ENCODE measurements around the gene AKT1. TPM values are rescaled to one million over a fixed set of nuclear protein-coding genes. Genes with fewer than 3 reads are reported as not detected.
A peak's percentile ranks its signal among the peaks of the same experiment; 100 is the strongest.

AKT1 gene
- polyA plus RNA-seq, 1 experiment, result 226 TPM

DNA sequence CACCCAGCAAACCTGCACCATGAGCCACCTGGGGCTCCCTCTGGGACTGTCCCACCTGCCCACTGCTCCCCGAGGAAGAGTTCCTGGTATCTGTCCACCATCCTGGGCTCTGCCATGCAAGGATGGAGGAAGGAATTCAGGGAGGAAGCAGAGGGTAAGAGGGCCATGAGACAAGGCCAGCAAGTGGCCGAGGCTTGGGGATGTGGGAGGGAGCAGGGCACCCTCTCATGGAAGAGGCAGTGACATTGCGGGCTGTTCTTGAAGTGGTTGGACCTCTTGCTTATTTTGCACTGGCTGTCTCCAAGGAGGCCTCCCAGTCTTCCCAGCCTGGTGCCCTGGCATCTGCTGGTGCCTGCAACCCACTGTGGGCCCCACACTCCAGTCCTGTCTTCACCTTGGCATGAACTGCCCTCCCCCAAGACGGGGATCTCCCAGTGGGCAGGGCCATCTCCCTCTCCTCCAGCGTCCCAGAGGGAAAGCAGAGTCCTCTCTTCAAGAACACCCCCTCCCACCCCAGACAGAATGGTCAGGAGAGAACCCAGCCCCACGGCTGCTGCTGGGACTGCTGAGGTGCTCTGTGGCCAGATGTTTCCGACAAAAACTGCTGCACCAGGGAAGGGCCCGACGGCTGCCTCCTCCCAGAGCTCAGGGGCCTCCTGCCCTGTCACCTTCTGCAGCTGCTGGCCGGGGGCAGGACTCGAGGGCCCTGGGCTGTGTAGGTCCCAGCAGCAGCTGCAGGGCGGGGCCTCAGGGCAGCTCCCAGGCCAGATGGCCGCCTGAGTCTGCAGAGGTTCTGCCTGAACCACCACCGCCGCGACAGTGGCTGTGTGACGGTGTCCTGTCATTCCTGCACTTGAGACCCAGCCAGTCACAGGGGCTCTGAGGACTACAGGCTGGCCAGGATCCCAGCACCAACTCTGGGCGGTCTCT lies 1.8 kb upstream of the AKT1 start:
- TF ChIP-seq, protein P1, sequence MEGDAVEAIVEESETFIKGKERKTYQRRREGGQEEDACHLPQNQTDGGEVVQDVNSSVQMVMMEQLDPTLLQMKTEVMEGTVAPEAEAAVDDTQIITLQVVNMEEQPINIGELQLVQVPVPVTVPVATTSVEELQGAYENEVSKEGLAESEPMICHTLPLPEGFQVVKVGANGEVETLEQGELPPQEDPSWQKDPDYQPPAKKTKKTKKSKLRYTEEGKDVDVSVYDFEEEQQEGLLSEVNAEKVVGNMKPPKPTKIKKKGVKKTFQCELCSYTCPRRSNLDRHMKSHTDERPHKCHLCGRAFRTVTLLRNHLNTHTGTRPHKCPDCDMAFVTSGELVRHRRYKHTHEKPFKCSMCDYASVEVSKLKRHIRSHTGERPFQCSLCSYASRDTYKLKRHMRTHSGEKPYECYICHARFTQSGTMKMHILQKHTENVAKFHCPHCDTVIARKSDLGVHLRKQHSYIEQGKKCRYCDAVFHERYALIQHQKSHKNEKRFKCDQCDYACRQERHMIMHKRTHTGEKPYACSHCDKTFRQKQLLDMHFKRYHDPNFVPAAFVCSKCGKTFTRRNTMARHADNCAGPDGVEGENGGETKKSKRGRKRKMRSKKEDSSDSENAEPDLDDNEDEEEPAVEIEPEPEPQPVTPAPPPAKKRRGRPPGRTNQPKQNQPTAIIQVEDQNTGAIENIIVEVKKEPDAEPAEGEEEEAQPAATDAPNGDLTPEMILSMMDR (IDR thresholded peaks at IDR 0.05; ENCODE audit: insufficient read depth, low read depth, low read length), result no peak
- no peak for DNase-seq (ENCODE audit: low read depth)
- Histone ChIP-seq H3K36me3 (ENCODE audit: control insufficient read depth, insufficient read depth, low read length) (peaks cover 3% of the 10 kb centered on the region), H3K4me3 (ENCODE audit: low read depth, low read length) (no peak overlapping the region), H3K27me3 (ENCODE audit: control insufficient read depth, insufficient read depth, low read length) (no peaks in the 10 kb centered on the region)
- ChIA-PET POLR2A (no interaction called here), CTCF (interaction anchor here (1.4 kb wide), 1 partner anchor 29 kb away, joined by 9 read pairs; no protein-coding TSS in a partner anchor)

- POLR2A ChIA-PET, result no interaction called here
- Histone ChIP-seq H3K4me3 (ENCODE audit: low read depth, low read length) (no peak overlapping the region), H3K27me3 (ENCODE audit: control insufficient read depth, insufficient read depth, low read length) (no peaks in the 10 kb centered on the region), H3K36me3 (ENCODE audit: control insufficient read depth, insufficient read depth, low read length) (peaks cover 8% of the 10 kb centered on the region)
- TF ChIP-seq, protein P1 (IDR thresholded peaks at IDR 0.05; ENCODE audit: insufficient read depth, low read depth, low read length), result no peak
- CTCF ChIA-PET, result interaction anchor here (1.4 kb wide), 1 partner anchor 28 kb away, joined by 9 read pairs; no protein-coding TSS in a partner anchor
- DNase-seq (ENCODE audit: low read depth), result no peak
Observed at GRCh38 chr14:104796687-104797081, 1.1 kb upstream of the AKT1 start.

- TF ChIP-seq, protein P1 (IDR thresholded peaks at IDR 0.05; ENCODE audit: insufficient read depth, low read depth, low read length), result no peak
- DNase-seq (ENCODE audit: low read depth), result no peak
- POLR2A ChIA-PET, result no interaction called here
- Histone ChIP-seq H3K27me3 (ENCODE audit: control insufficient read depth, insufficient read depth, low read length) (no peaks in the 10 kb centered on the region), H3K4me3 (ENCODE audit: low read depth, low read length) (peak overlapping the region; percentile 36), H3K36me3 (ENCODE audit: control insufficient read depth, insufficient read depth, low read length) (peaks cover 15% of the 10 kb centered on the region)
- CTCF ChIA-PET, result no interaction called here
Observed at GRCh38 chr14:104795781-104796686, 486 bp upstream of the AKT1 start.

GRCh38 chr14:104794631-104794992 lies 936 bp downstream of the AKT1 start:
- Histone ChIP-seq H3K4me3 (ENCODE audit: low read depth, low read length) (peak overlapping the region; percentile 78), H3K36me3 (ENCODE audit: control insufficient read depth, insufficient read depth, low read length) (peaks cover 19% of the 10 kb centered on the region), H3K27me3 (ENCODE audit: control insufficient read depth, insufficient read depth, low read length) (no peaks in the 10 kb centered on the region)
- CTCF ChIA-PET, result interaction anchor here (0.8 to 1.8 kb wide), 6 partner anchors 13 to 69 kb away, joined by 3 to 10 read pairs (median 4); no protein-coding TSS in a partner anchor
- TF ChIP-seq, protein P1 (IDR thresholded peaks at IDR 0.05; ENCODE audit: insufficient read depth, low read depth, low read length), result peak; percentile 21
- no peak for DNase-seq (ENCODE audit: low read depth)
- POLR2A ChIA-PET, result no interaction called here

DNA sequence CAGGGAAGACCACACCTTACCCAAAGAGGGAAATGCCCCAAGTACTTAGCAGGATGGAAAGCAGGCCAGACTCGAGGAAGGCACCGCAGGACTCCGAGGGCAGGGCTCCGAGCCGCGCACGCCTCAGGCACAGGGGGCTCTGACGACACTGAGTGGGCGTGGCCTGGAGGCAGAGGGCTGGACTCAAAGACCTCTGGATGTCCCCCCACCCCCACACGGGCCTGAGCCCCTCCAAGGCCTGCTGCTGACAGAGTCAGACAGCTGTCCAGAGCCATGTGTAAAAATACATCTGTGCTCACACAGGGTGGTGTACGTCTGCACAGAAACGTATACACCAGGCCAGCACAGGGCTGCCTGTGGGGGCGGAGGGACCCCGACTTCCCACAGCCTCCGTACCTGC lies 1.4 kb downstream of the AKT1 start:
- Histone ChIP-seq H3K4me3 (ENCODE audit: low read depth, low read length) (peak overlapping the region; percentile 78), H3K27me3 (ENCODE audit: control insufficient read depth, insufficient read depth, low read length) (no peaks in the 10 kb centered on the region), H3K36me3 (ENCODE audit: control insufficient read depth, insufficient read depth, low read length) (peaks cover 20% of the 10 kb centered on the region)
- POLR2A ChIA-PET, result no interaction called here
- no peak for DNase-seq (ENCODE audit: low read depth)
- TF ChIP-seq, protein P1 (IDR thresholded peaks at IDR 0.05; ENCODE audit: insufficient read depth, low read depth, low read length), result no peak
- CTCF ChIA-PET, result interaction anchor here (0.8 to 1.8 kb wide), 6 partner anchors 12 to 69 kb away, joined by 3 to 10 read pairs (median 4); no protein-coding TSS in a partner anchor
